Effector CD8-positive, alpha-beta T cell (primary cell): ENCODE data around the gene VWA8.
"Not testable (repeated sequence)": the region's sequence is repeated elsewhere in the genome, so short reads cannot be mapped to it uniquely, and the experiment has no call there.

ENCODE experiments used
- DNase-seq: peaks from one replicate; lab custom pipeline; 2025; lab: John Stamatoyannopoulos, UW

VWA8 gene

GRCh38 chr13:41966671-41967070 is 5.8 kb upstream of the VWA8 start:
- DNase-seq: no peak

DNA sequence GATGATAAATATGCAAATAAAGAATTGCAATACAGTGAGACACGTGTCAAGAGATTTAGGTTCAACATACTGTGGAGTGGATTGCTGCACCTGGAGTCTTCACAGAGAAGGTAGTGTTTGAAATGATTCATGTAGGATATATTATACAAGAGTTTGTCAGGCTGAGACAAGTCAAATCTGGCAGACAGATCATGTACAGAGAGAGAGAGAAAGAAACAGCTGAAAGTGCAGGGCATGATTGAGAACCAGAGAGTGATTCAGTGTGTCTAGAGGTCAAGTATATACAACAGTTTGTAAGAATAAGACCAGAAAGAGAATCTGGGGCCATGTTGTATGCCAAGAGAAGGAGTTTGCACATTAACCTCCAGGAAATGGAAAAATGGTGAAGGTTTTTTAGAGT is 2.1 kb upstream of the VWA8 start:
- no peak for DNase-seq

DNA sequence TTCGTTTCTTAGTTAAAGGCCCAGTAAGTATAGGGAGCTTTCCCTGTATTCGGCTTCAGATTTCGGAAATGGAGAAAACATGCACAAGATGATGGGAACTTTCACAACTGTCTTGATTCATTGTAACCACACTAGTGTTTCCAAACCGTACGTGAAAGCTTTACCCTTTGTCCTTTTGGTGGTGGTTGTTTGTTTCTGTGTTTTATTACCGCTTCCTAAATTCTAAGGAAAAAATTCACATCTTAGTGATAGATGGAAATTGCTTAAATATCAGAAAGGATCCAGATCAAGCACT is 504 bp upstream of the VWA8 start:
- DNase-seq: no peak

DNA sequence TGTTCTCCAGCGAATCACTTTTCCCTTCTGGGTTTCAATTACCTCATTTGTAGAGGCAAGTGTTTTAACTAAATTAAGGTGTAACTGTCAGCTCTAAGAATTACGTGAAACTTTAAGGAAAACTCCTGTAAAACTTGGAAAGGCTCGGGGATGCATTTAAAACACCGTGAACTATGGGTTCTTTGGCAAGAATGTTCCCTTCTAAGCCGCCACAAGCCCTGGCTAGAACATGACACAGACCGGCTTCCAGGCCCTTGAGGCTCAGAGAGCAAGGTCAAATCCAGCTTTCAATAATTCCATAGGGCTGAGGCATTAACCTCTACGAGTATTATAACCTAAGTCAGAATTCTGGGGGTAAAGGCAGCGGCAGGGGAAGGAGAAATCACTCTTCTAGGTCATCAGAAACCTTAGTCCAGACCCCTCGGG is 685 bp downstream of the VWA8 start:
- no peak for DNase-seq

- DNase-seq: no peak
These were observed 4.6 kb downstream of the VWA8 start for GRCh38 chr13:41956272-41956671.

DNA sequence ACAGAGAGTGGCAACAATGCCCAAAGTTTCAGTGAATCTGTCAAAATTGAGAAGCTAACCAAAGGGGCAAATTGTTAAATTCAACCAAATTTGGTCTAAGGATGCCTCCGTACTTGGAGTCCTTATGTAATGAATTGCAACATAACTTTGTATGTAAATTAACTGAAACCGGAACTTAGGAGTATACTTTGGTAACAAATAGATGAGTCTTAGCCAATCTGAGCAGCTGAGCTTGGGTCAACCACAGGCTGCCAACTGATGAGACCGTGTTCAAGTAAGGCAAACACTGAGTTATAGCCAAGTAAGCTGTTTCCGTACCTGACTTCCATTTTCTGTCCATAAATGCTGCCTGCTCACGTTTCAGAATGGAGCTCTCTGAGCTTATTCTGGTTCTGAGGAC is 5.3 kb downstream of the VWA8 start:
- no peak for DNase-seq

GRCh38 chr13:41954226-41954625 is 6.7 kb downstream of the VWA8 start:
- DNase-seq: no peak

DNA sequence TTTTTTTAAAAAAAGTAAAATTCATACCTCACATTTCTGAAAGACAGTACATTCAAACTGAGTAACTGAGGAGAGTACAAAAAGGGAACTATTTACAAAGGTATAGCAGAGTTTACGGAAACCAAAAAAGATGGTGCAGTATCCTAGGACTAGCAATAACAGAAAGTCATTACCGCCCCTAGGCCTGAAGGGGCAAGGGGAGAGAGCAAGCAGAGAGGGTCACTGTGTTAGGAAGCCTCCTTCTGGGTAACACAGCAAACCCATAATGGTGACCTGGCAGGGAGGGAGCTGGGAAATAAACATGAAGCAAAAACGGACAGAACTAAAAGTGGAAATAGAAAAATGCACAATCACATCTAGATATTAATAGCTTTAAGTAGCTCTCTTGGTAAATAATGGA is 8.2 kb downstream of the VWA8 start:
- no peak for DNase-seq

- DNase-seq: not testable (repeated sequence)
These were observed 11.8 kb downstream of the VWA8 start for GRCh38 chr13:41949104-41949503.

DNA sequence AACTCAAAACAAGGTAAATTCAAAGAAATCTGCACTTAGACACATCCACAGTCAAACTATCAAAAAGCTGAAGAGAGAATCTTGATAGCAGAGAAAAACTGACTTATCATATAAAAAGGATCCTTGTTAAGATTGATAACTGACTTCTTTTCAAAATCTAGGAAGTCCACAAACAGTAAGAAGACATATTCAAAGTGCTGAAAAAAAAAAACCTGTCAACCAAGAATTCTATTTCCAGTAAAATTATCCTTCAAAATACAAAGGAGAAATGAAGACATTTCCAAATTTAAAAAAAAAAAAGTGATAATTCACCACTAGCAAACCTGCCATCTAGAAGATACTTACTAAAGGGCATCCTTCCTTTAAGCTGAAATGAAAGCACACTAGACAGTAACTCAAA is 15.0 kb downstream of the VWA8 start:
- no peak for DNase-seq

DNA sequence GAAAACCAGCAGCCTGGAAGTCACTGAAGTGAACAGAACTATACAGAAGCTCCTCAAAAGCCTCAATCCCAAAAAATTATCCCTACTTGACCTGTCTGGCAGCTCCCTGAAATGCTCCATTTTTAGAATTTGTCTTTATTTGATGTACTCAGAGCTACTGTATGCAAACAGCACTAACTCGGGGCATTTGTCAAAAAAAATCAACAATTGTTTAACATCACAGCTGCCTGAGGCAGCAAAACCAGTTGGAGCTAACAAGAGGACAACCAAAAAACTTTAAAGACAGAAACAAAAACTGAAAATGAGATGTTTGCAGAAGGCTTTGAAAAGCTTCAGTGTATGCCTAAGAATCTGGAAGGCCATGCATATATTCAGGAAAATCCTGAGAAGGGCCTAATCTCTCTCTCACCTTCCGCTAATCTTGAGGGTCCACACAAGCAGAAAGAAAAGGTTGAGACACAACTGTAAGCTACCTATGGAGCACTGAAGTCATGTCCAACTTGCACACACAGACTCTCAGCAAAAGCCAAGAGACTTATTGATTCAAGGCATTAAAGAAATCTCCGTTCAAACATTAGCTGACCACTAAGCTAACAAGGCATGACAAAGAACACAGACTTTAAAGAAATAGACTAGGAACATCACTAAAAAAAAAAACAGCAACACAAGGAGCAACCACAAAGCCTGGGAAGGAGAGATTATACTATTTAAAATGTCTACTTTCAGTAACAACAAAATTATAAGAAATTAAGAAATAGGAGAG is 16.1 kb downstream of the VWA8 start:
- DNase-seq: no peak

DNA sequence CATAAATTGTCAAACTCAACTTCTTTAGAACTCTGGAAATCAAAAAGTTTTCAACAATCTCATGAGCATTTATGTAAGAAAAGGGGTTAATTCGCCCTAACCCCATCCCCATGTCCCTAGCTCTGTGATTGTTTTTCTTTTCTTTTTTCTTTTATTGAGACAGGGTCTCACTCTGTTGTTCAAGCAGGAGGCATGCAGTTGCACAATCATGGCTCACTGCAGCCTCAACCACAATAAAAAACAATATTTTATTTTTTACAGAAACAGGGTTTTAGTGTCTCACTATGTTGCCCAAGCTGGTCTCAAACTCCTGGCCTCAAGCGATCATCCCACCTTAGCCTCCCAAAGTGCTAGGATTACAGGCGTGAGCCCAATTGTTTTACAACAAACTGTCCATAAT is 16.7 kb downstream of the VWA8 start:
- no peak for DNase-seq

DNA sequence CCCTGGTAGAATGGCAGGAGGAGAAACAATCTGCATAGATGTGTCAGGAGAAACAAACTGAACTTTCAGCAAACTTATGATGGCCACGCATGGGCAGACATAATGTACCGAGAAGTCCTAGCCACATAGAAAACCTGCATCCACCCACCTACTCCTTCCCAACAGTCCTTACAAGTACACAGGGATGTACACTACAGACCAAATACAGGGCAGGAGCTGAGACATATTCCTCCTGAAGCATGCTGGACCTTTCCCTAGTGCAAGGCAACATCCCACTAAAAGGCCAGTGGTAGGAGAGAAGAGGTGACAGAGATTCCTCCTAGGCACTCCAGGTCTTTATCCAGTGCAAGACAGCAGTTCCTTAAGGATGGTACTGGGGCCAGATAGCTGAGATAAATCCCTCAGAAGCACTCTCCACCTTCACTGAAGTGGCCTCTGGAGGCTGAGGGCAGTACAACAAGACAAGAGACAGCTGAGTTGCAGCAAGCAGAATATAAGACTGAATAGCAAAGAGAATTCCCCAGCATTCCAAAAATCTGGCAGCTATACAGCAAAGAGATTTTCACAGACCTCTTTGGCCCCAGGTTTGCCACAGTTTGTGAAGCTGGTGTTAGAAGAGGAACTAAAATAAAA is 18.3 kb downstream of the VWA8 start:
- no peak for DNase-seq

DNA sequence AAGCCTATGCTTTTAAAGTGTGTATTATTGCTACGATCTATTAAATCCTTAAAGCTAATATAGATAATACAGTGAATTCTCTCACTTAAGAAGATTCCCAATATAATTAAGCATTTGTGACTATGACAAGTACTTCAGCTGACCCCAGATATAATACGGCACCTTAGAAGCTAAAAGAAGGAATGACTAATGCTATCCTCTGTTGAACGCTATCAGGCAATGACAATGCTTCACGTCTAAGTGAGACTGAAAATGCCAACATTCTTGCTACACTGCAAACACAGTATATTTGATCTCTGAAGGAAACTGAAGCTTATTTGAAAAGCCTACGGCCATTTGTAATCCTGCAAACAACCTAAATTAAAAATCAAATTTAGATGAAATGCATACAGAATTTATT is 19.7 kb downstream of the VWA8 start:
- DNase-seq: no peak

- no peak for DNase-seq
These were observed 21.5 kb downstream of the VWA8 start for GRCh38 chr13:41939398-41939797.

DNA sequence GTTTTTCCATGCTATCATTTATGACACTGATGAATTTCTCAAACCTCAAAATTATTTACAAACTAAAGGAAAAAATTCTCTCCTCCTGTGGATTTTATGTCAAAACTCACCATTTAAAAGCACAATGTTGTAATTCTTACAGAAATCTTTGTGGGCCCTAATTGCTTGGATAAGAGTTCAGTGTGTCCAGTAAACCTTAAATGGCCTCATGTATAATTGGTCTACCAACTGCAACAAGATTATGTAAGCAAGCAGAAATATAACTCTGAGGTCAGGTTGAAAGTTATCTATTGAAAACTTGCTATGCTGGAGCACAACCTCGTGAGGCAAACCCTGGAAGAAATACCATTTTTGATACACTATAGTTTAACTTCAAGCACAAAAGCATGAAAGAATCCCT is 22.0 kb downstream of the VWA8 start:
- no peak for DNase-seq

GRCh38 chr13:41937388-41937787 is 23.5 kb downstream of the VWA8 start:
- no peak for DNase-seq

DNA sequence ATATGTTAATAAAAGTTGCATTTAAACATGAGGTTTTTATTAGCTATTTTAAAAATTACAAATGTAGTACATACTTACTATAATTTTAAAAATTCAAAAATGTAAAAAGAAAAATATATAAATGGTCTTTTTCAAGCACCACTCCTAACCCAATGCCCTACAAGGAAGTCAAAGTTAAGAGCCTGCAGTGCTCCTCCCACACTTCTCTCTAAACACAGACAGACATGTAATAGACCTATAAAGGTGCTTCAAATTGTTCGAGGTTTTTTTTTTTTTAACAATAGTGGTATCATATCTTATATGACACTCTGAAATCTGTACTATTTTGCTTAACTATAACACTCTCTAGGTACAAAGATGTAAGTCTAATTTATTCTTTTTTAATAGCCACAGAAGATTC is 25.4 kb downstream of the VWA8 start:
- DNase-seq: no peak

GRCh38 chr13:41934994-41935393 is 25.9 kb downstream of the VWA8 start:
- no peak for DNase-seq

DNA sequence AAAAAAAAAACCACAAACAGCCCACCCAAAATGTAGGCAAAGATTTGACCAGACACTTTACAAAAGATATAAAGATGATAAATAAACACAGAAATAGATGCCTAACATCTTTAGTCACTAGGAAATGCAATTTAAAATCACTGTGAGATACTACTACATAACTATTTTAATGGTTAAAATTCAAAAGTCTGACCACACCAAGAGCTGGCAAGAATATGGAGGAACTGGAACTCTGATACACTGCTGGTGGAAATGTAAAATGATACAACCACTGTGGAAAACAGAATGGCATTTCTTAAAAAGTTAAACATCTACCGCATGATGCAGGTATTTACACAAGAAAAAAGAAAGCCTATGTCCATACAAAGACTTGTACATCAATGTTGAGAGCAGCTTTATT is 26.8 kb downstream of the VWA8 start:
- no peak for DNase-seq

DNA sequence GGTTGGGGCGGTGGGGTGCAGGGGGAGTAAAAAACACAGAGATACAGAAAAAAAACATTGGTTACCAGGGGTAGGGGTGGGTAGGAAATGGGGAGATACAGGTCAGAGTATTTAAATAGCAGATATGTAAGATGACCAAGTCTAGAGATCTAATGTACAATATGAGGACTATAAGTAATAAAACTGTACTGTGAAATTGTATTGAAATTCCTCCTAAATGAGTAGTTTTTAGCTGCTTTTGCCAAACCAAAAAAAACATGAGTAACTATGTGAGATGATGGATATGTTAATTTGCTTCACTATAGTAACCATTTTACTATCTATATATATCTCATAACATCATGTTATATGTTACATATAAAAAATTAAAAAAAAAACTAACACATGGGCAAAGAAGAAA is 29.6 kb downstream of the VWA8 start:
- no peak for DNase-seq

GRCh38 chr13:41930154-41930553 is 30.8 kb downstream of the VWA8 start:
- DNase-seq: no peak

- DNase-seq: no peak
These were observed 32.6 kb downstream of the VWA8 start for GRCh38 chr13:41928323-41928722.

DNA sequence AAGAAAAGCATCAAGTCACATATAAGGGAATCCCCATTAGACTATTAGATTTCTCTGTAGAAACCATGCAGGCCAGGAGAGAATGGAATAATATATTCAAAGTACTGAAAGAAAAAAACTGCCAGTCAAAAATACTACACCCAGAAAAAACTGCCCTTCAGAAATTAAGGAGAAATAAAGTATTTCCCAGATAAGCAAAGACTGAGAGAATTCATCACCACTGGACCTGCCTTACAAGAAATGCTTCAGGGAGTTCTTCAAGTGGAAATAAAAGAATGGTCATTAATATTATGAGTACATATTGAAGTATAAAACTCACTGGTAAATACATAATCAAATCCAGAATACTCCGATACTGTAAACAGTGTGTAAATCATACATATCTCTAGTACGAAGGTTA is 35.9 kb downstream of the VWA8 start:
- no peak for DNase-seq
